ENCODE results near the gene AK2.

AK2 gene

GRCh38 chr1:33022650-33023200 lies 14.0 kb downstream of the AK2 start:
- DNase-seq (ENCODE audit: low read depth), result no peak
- H3K4me3 ChIP-seq (ENCODE audit: low read depth, low read length), result no peak overlapping the region
- TF ChIP-seq, protein P1, sequence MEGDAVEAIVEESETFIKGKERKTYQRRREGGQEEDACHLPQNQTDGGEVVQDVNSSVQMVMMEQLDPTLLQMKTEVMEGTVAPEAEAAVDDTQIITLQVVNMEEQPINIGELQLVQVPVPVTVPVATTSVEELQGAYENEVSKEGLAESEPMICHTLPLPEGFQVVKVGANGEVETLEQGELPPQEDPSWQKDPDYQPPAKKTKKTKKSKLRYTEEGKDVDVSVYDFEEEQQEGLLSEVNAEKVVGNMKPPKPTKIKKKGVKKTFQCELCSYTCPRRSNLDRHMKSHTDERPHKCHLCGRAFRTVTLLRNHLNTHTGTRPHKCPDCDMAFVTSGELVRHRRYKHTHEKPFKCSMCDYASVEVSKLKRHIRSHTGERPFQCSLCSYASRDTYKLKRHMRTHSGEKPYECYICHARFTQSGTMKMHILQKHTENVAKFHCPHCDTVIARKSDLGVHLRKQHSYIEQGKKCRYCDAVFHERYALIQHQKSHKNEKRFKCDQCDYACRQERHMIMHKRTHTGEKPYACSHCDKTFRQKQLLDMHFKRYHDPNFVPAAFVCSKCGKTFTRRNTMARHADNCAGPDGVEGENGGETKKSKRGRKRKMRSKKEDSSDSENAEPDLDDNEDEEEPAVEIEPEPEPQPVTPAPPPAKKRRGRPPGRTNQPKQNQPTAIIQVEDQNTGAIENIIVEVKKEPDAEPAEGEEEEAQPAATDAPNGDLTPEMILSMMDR (IDR thresholded peaks at IDR 0.05; ENCODE audit: low read depth, low read length, missing control alignments), result no peak

- DNase-seq (ENCODE audit: low read depth), result no peak
- TF ChIP-seq, protein P1 (IDR thresholded peaks at IDR 0.05; ENCODE audit: low read depth, low read length, missing control alignments), result no peak
- no peak overlapping the region for H3K4me3 ChIP-seq (ENCODE audit: low read depth, low read length)
These were observed 14.9 kb downstream of the AK2 start for GRCh38 chr1:33021567-33022431.

DNA sequence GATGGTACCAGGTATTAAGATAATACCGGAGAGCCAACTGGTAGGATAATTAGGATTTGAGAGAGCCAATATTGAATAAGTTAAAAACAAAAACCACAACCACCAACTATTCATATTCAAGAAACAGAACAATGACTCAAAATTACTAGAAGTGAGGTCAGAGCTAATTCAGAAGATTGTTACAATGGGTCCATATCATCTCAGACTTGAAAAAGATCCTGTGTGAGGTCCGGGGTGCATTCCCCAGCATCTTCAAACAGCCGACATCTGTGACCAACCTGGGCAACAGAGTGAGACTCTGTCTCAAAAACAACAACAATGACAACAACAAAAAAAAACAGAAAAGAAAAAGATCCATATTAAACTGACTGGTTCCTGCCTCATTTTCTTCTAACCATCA lies 18.6 kb downstream of the AK2 start:
- TF ChIP-seq, protein P1 (IDR thresholded peaks at IDR 0.05; ENCODE audit: low read depth, low read length, missing control alignments), result no peak
- DNase-seq (ENCODE audit: low read depth), result no peak
- no peak overlapping the region for H3K4me3 ChIP-seq (ENCODE audit: low read depth, low read length)

- H3K4me3 ChIP-seq (ENCODE audit: low read depth, low read length), result no peak overlapping the region
- TF ChIP-seq, protein P1 (IDR thresholded peaks at IDR 0.05; ENCODE audit: low read depth, low read length, missing control alignments), result no peak
- no peak for DNase-seq (ENCODE audit: low read depth)
These were observed 19.5 kb downstream of the AK2 start for GRCh38 chr1:33017175-33017574.

DNA sequence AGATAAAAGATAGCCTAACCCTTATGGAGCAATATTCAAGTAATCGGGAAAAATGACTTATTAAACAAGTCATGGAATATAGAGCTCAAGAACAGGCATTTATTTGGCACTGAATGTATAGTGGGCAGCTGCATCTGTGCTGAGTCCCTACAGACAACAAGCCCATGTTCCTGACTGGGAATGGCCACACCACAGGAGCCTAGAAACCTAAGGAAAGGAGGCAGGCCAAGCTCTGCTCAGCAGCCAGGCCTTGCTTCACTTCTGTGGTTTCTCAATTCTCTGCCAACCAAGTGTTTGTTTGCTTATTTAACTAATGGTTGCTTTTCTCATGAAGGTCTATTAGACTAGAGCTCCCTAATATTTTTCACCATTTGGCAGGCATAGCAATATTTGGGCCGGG lies 21.5 kb downstream of the AK2 start:
- DNase-seq (ENCODE audit: low read depth), result no peak
- TF ChIP-seq, protein P1 (IDR thresholded peaks at IDR 0.05; ENCODE audit: low read depth, low read length, missing control alignments), result no peak
- no peak overlapping the region for H3K4me3 ChIP-seq (ENCODE audit: low read depth, low read length)

GRCh38 chr1:33014464-33015163 lies 22.1 kb downstream of the AK2 start:
- no peak overlapping the region for H3K4me3 ChIP-seq (ENCODE audit: low read depth, low read length)
- no peak for DNase-seq (ENCODE audit: low read depth)
- TF ChIP-seq, protein P1 (IDR thresholded peaks at IDR 0.05; ENCODE audit: low read depth, low read length, missing control alignments), result no peak

All from GM12864 (cell line).